Activated naive CD8-positive, alpha-beta T cell treated with anti-CD3 and anti-CD28 coated beads, Interleukin-2, amount 10 ng/mL, durations not matched to agents 7 days and 5 days (primary cell): ENCODE measurements around the gene GJB6. TPM values are rescaled to one million over a fixed set of nuclear protein-coding genes. Genes with fewer than 3 reads are reported as not detected.
"Not testable (repeated sequence)": the region's sequence is repeated elsewhere in the genome, so short reads cannot be mapped to it uniquely, and the experiment has no call there.

ENCODE experiments used
- ATAC-seq: fragments of 150-1000 bp; cut with Tn5 transposase; one replicate; pipeline ENCODE4 v1.10.0; 2021; ENCODE audit warnings: low read depth, moderate library complexity
- POLR2A ChIA-PET: fragments of 350-600 bp; sonication (Branson Sonifier 250); formaldehyde crosslinking; loops from one replicate; lab custom pipeline; 2021; ENCODE audit warnings: antibody characterized with exemption; lab: Charles Lee
- DNase-seq: peaks from one replicate; pipeline ENCODE4 v3.0.0; 2021
- H3K27ac Mint-ChIP-seq: one replicate; pipeline ENCODE4 v1.8.0; 2022; ENCODE audit warnings: mild to moderate bottlenecking, mixed read lengths
- H3K27me3 Mint-ChIP-seq: one replicate; pipeline ENCODE4 v1.8.0; 2022; ENCODE audit warnings: mild to moderate bottlenecking, moderate library complexity, mixed read lengths
- H3K36me3 Mint-ChIP-seq: one replicate; pipeline ENCODE4 v1.8.0; 2021; ENCODE audit warnings: mild to moderate bottlenecking, mixed read lengths
- H3K4me1 Mint-ChIP-seq: one replicate; pipeline ENCODE4 v1.8.0; 2021; ENCODE audit warnings: mixed read lengths
- H3K4me3 Mint-ChIP-seq: one replicate; pipeline ENCODE4 v1.8.0; 2022; ENCODE audit warnings: mild to moderate bottlenecking, moderate library complexity, mixed read lengths
- H3K9me3 Mint-ChIP-seq: one replicate; pipeline ENCODE4 v1.8.0; 2021; ENCODE audit warnings: mixed read lengths
- total RNA-seq, 2 experiments: library from RNA; stranded (reverse); gene quantifications; one replicate each; pipeline ENCODE4 v1.2.3, GENCODE V29; 2021

Gene GJB6
- total RNA-seq, result 1 to 10 TPM; 5.1 to 6.3 TPM

GRCh38 chr13:20231839-20232555 lies at the start of gene GJB6:
Gene GJB6 (minus strand): TSS chr13:20232319. CDS start chr13:20223480, 8,839 bp downstream.
- H3K27me3 Mint-ChIP-seq, result peaks cover 21% of the 10 kb centered on the region
- ATAC-seq (peak; percentile 66), DNase-seq (peak; percentile 66)
- peak within 1 kb of the TSS; percentile 88 for H3K4me3 Mint-ChIP-seq
- no peaks in the 10 kb centered on the region for H3K36me3 Mint-ChIP-seq
- POLR2A ChIA-PET, result no interaction called here
- H3K4me1 Mint-ChIP-seq, result peaks cover 12% of the 10 kb centered on the region
- H3K27ac Mint-ChIP-seq, result peak within 1 kb of the TSS; percentile 84
- no peaks in the 10 kb centered on the region for H3K9me3 Mint-ChIP-seq

- H3K4me3 Mint-ChIP-seq, ATAC-seq, H3K9me3 Mint-ChIP-seq, H3K27me3 Mint-ChIP-seq, H3K27ac Mint-ChIP-seq, POLR2A ChIA-PET, DNase-seq, H3K4me1 Mint-ChIP-seq, H3K36me3 Mint-ChIP-seq: not testable (repeated sequence)
Measured at GRCh38 chr13:20276901-20277300, 44.8 kb upstream of the GJB6 start.

GRCh38 chr13:20274466-20274865 lies 42.3 kb upstream of the GJB6 start:
- no peaks in the 10 kb centered on the region for H3K36me3 Mint-ChIP-seq
- H3K4me1 Mint-ChIP-seq, result no peaks in the 10 kb centered on the region
- no peak for DNase-seq
- H3K4me3 Mint-ChIP-seq, result no peak overlapping the region
- POLR2A ChIA-PET, result no interaction called here
- H3K27ac Mint-ChIP-seq, result no peak overlapping the region
- no peaks in the 10 kb centered on the region for H3K9me3 Mint-ChIP-seq
- H3K27me3 Mint-ChIP-seq, result peaks cover 10% of the 10 kb centered on the region
- ATAC-seq, result no peak

GRCh38 chr13:20272588-20273171 lies 40.6 kb upstream of the GJB6 start:
- POLR2A ChIA-PET, result no interaction called here
- no peak overlapping the region for H3K4me3 Mint-ChIP-seq
- no peaks in the 10 kb centered on the region for H3K4me1 Mint-ChIP-seq
- no peak overlapping the region for H3K27ac Mint-ChIP-seq
- DNase-seq (no peak), ATAC-seq (no peak)
- no peaks in the 10 kb centered on the region for H3K9me3 Mint-ChIP-seq
- H3K27me3 Mint-ChIP-seq, result peaks cover 10% of the 10 kb centered on the region
- no peaks in the 10 kb centered on the region for H3K36me3 Mint-ChIP-seq

- Mint-ChIP-seq H3K4me3 (no peak overlapping the region), H3K36me3 (no peaks in the 10 kb centered on the region), H3K27ac (no peak overlapping the region), H3K9me3 (no peaks in the 10 kb centered on the region), H3K4me1 (no peaks in the 10 kb centered on the region), H3K27me3 (peaks cover 10% of the 10 kb centered on the region)
- DNase-seq, result no peak
- POLR2A ChIA-PET, result interaction anchor here (0.6 kb wide), 1 partner anchor 1464 kb away, joined by 3 read pairs; no protein-coding TSS in a partner anchor
- no peak for ATAC-seq
Measured at GRCh38 chr13:20272104-20272503, 40.0 kb upstream of the GJB6 start.

GRCh38 chr13:20271441-20271840 lies 39.3 kb upstream of the GJB6 start:
- no peak overlapping the region for H3K27ac Mint-ChIP-seq
- H3K36me3 Mint-ChIP-seq, result no peaks in the 10 kb centered on the region
- H3K9me3 Mint-ChIP-seq, result no peaks in the 10 kb centered on the region
- DNase-seq (no peak), ATAC-seq (no peak)
- no peak overlapping the region for H3K4me3 Mint-ChIP-seq
- POLR2A ChIA-PET, result no interaction called here
- no peaks in the 10 kb centered on the region for H3K4me1 Mint-ChIP-seq
- peaks cover 10% of the 10 kb centered on the region for H3K27me3 Mint-ChIP-seq

- Mint-ChIP-seq H3K27me3 (peaks cover 10% of the 10 kb centered on the region), H3K4me3 (no peak overlapping the region), H3K36me3 (no peaks in the 10 kb centered on the region), H3K27ac (no peak overlapping the region), H3K4me1 (no peaks in the 10 kb centered on the region), H3K9me3 (no peaks in the 10 kb centered on the region)
- DNase-seq (no peak), ATAC-seq (no peak)
- POLR2A ChIA-PET, result no interaction called here
Measured at GRCh38 chr13:20270163-20270865, 38.2 kb upstream of the GJB6 start.

GRCh38 chr13:20264271-20265018 lies 32.3 kb upstream of the GJB6 start:
- POLR2A ChIA-PET, result no interaction called here
- Mint-ChIP-seq H3K4me3 (no peak overlapping the region), H3K36me3 (no peaks in the 10 kb centered on the region), H3K9me3 (no peaks in the 10 kb centered on the region), H3K4me1 (peaks cover 5% of the 10 kb centered on the region), H3K27me3 (peaks cover 3% of the 10 kb centered on the region), H3K27ac (no peak overlapping the region)
- DNase-seq (no peak), ATAC-seq (no peak)

- no peak for ATAC-seq
- H3K9me3 Mint-ChIP-seq, result no peaks in the 10 kb centered on the region
- H3K27me3 Mint-ChIP-seq, result peaks cover 6% of the 10 kb centered on the region
- no peak for DNase-seq
- peaks cover 5% of the 10 kb centered on the region for H3K4me1 Mint-ChIP-seq
- POLR2A ChIA-PET, result no interaction called here
- H3K27ac Mint-ChIP-seq, result no peak overlapping the region
- H3K36me3 Mint-ChIP-seq, result no peaks in the 10 kb centered on the region
- H3K4me3 Mint-ChIP-seq, result no peak overlapping the region
Measured at GRCh38 chr13:20263393-20264044, 31.4 kb upstream of the GJB6 start.

- POLR2A ChIA-PET, result no interaction called here
- H3K4me3 Mint-ChIP-seq, result no peak overlapping the region
- ATAC-seq (no peak), DNase-seq (no peak)
- H3K36me3 Mint-ChIP-seq, result no peaks in the 10 kb centered on the region
- no peaks in the 10 kb centered on the region for H3K9me3 Mint-ChIP-seq
- H3K4me1 Mint-ChIP-seq, result peaks cover under 1% of the 10 kb centered on the region
- H3K27me3 Mint-ChIP-seq, result peaks cover 8% of the 10 kb centered on the region
- H3K27ac Mint-ChIP-seq, result no peak overlapping the region
Measured at GRCh38 chr13:20258963-20259288, 26.8 kb upstream of the GJB6 start.

- Mint-ChIP-seq H3K36me3 (no peaks in the 10 kb centered on the region), H3K9me3 (no peaks in the 10 kb centered on the region), H3K4me3 (no peak overlapping the region), H3K27me3 (peaks cover 12% of the 10 kb centered on the region), H3K4me1 (no peaks in the 10 kb centered on the region), H3K27ac (no peak overlapping the region)
- POLR2A ChIA-PET, result no interaction called here
- ATAC-seq (no peak), DNase-seq (no peak)
Measured at GRCh38 chr13:20258208-20258962, 26.3 kb upstream of the GJB6 start.

- no peaks in the 10 kb centered on the region for H3K4me1 Mint-ChIP-seq
- H3K4me3 Mint-ChIP-seq, result no peak overlapping the region
- DNase-seq, result no peak
- H3K27me3 Mint-ChIP-seq, result peaks cover 23% of the 10 kb centered on the region
- no peak for ATAC-seq
- POLR2A ChIA-PET, result no interaction called here
- no peak overlapping the region for H3K27ac Mint-ChIP-seq
- H3K9me3 Mint-ChIP-seq, result no peaks in the 10 kb centered on the region
- no peaks in the 10 kb centered on the region for H3K36me3 Mint-ChIP-seq
Measured at GRCh38 chr13:20254076-20254475, 22.0 kb upstream of the GJB6 start.
